GM18868 (cell line): ENCODE results near the gene SNRNP25.
"Not testable (repeated sequence)": the region's sequence is repeated elsewhere in the genome, so short reads cannot be mapped to it uniquely, and the experiment has no call there.

Source experiments
- ATAC-seq: cut with Tn5 transposase; IDR thresholded peaks from one replicate; pipeline ENCODE4 v1.9.1; 2021; ENCODE audit warnings: mild to moderate bottlenecking, moderate library complexity; ENCODE audit not compliant: unreplicated experiment

The SNRNP25 gene

GRCh38 chr16:41439-42068, 12.1 kb upstream of the SNRNP25 start:
- no peak for ATAC-seq

GRCh38 chr16:42069-42457, 11.6 kb upstream of the SNRNP25 start:
- ATAC-seq: no peak

GRCh38 chr16:42691-43090, 10.9 kb upstream of the SNRNP25 start:
- ATAC-seq: no peak

GRCh38 chr16:43294-43693, 10.3 kb upstream of the SNRNP25 start:
- no peak for ATAC-seq

GRCh38 chr16:44655-45054, 9.0 kb upstream of the SNRNP25 start:
- no peak for ATAC-seq

GRCh38 chr16:45454-45853, 8.2 kb upstream of the SNRNP25 start:
- no peak for ATAC-seq

GRCh38 chr16:46510-46909, 7.1 kb upstream of the SNRNP25 start:
- not testable (repeated sequence) for ATAC-seq

GRCh38 chr16:47234-47633, 6.4 kb upstream of the SNRNP25 start:
- ATAC-seq: no peak

GRCh38 chr16:50769-51591, 2.6 kb upstream of the SNRNP25 start:
- no peak for ATAC-seq

GRCh38 chr16:54237-54581, 581 bp downstream of the SNRNP25 start:
- ATAC-seq: no peak

- no peak for ATAC-seq
These were observed 2.0 kb downstream of the SNRNP25 start for GRCh38 chr16:55571-56136.

GRCh38 chr16:56231-56927, 2.8 kb downstream of the SNRNP25 start:
- no peak for ATAC-seq

- no peak for ATAC-seq
These were observed 4.1 kb downstream of the SNRNP25 start for GRCh38 chr16:57711-58110.

GRCh38 chr16:58491-59439, 5.1 kb downstream of the SNRNP25 start:
- ATAC-seq: no peak

GRCh38 chr16:59440-60059, 5.9 kb downstream of the SNRNP25 start:
- ATAC-seq: no peak

- ATAC-seq: no peak
These were observed 6.5 kb downstream of the SNRNP25 start for GRCh38 chr16:60166-60565.

GRCh38 chr16:60929-61878, 7.6 kb downstream of the SNRNP25 start:
- ATAC-seq: no peak

GRCh38 chr16:61879-62281, 8.3 kb downstream of the SNRNP25 start:
- ATAC-seq: no peak
